GM21528 (cell line): ENCODE data around the gene CTXN1.
"Not testable (repeated sequence)": the region's sequence is repeated elsewhere in the genome, so short reads cannot be mapped to it uniquely, and the experiment has no call there.

ENCODE experiments used
- ATAC-seq: cut with Tn5 transposase; IDR thresholded peaks from one replicate; pipeline ENCODE4 v1.9.1; 2021; ENCODE audit warnings: mild to moderate bottlenecking, moderate library complexity; ENCODE audit not compliant: unreplicated experiment, low FRiP score

The CTXN1 gene

DNA sequence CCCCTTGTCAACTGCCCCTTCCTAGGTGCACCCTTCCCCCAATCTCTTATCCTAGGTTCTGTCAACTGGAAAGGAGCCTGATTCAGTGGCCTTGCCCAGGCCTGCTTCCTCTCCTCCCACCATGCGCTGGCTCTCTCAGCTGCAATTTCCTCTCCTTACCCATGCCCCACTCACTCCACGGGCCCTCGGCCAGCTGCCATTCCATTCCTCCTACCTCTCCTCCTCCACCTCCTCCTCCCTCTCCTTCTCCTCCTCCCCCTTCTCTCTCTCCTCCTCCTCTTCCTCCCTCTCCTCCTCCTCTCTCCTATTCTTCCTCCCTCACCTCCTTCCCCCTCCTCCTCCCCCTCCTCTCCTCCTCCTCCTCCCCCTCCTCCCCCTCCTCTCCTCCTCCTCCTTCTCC is 27.1 kb upstream of the CTXN1 start:
- no peak for ATAC-seq

DNA sequence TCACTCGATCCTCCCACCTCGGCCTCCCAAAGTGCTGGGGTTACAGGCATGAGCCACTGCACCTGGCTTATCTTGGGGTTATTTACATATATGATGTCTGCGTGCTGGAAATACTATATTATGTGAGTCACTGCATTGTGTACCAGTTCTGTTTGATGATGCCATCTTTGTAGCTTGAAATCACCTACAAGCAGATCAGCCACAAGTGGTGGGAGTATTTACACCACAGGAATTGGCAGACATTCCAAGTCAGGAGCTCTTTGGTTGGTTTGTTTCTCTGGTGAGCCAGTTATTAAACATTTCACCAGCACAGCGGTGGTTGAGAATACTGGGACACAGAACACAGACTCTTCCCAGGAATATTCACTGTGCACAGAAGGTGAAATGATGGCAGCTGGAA is 22.0 kb upstream of the CTXN1 start:
- no peak for ATAC-seq

- ATAC-seq: peak; percentile 36
Observed at GRCh38 chr19:7944177-7944761, 18.3 kb upstream of the CTXN1 start.

DNA sequence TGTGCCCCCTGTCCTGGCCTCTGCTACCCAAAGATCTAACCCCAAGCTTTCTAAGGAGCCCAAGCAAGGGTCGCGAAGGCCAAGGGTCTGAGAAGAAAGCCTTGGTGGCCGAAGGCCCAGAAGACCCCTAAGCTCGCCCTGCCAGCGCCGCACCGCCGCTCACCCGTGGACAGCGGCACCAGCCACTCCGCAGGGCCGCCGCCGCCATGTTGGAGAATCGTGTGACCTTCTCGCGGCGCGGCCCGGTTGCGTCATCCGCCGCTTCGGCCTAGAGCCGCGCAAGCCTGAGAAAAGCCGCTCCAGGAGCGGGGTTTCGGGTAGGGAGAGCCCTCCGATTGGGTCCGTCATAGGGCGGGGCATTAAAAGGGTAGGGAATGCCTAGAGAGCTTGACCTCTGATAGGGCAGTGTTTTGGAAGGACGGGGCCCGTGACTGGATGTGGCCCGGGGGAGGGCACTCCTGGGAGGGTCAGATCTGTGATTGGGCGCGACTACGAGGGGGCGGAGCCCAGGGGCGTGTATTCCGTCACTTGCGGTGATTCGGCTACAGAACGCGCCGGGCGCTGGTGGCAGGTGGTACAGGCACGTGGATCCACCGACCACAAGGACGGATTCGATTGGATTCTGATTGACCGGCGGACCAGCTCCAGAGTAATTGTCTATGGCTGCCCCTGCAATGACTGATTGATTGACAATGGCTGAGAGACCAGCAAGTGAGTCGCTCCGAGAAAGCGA is 17.7 kb upstream of the CTXN1 start, which contains the start of gene TIMM44:
TIMM44 (minus strand) TSS at position 223 of the 733 bp plus-strand sequence; CDS start at position 208, 15 bp downstream.
- ATAC-seq: peak; percentile 91

DNA sequence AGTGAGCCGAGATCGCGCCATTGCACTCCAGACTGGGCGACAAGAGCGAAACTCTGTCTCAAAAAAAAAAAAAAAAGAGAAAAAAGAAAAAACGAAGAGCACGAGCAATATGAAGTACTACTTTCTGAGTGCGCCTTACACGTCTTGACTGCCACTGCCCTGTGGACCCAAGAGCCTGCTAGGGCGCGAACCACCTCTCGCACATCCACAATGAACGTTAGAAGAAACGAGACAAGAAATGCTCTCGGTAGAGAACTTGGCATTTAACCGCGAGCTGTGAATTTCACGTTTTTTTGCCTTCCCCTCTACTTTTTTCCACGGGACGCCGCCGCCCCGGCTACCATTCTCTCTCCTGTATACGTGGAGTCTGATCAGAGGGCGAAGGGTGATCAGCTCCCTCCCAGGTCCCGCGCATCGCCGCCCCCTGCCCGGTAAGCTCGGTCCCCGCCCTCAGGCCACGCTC is 17.1 kb upstream of the CTXN1 start:
- peak; percentile 22 for ATAC-seq

GRCh38 chr19:7941895-7942596 is 16.1 kb upstream of the CTXN1 start:
- ATAC-seq: no peak

- no peak for ATAC-seq
Observed at GRCh38 chr19:7940841-7941240, 14.9 kb upstream of the CTXN1 start.

GRCh38 chr19:7934766-7935165 is 8.8 kb upstream of the CTXN1 start:
- no peak for ATAC-seq

- no peak for ATAC-seq
Observed at GRCh38 chr19:7933828-7934725, 8.1 kb upstream of the CTXN1 start.

DNA sequence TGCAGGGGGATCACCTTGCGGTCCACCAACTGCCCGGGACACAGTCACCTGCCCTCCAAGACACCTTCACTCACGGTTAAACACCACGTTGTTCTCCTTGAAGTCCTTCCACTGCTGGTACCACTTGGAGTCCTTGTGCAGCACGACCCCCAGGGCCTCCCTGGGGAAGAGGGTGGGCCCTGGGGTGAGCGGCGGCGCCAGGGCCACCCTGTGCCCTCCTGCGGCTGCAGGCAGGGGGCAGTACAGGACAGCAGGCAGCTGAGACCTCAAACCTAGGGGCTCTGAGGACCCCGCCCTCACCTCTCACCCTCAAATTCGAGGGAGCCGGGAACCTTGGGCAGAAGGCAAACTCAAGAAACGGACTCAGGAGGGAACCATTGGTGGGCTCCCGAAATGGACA is 7.5 kb upstream of the CTXN1 start:
- no peak for ATAC-seq

GRCh38 chr19:7932930-7933300 is 7.0 kb upstream of the CTXN1 start:
- ATAC-seq: no peak

DNA sequence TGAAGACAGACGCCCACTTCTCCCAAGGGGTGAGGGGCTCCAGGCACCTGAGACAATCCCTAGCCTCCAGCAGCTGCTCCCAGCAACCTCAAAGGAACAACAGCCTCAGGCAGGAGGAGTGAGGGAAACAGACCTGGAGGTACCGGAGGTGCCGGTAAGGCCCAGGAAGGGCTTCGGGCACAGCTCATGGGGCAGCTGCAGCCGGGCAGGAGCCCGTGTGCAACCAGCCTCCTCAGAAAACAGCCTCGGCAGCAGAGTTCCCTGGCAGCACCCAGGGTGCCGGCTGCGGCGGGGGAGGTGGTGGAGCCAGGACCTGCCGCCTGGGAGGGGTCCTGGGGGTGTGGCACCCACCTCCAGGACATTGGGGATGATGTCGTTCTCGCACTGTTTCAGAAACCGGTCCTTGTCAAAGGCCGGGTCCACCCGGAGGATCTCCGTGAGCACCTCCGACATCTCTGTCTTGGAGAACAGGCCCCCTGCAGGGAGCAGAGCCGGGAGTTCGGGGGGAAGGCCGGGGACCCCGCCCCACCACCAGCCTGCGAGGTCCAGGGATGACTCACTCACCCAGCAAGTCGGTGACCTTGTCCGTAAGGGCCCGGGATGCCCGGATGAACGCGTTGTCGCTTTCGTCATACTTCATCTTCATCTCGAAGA is 6.5 kb upstream of the CTXN1 start:
- ATAC-seq: no peak

DNA sequence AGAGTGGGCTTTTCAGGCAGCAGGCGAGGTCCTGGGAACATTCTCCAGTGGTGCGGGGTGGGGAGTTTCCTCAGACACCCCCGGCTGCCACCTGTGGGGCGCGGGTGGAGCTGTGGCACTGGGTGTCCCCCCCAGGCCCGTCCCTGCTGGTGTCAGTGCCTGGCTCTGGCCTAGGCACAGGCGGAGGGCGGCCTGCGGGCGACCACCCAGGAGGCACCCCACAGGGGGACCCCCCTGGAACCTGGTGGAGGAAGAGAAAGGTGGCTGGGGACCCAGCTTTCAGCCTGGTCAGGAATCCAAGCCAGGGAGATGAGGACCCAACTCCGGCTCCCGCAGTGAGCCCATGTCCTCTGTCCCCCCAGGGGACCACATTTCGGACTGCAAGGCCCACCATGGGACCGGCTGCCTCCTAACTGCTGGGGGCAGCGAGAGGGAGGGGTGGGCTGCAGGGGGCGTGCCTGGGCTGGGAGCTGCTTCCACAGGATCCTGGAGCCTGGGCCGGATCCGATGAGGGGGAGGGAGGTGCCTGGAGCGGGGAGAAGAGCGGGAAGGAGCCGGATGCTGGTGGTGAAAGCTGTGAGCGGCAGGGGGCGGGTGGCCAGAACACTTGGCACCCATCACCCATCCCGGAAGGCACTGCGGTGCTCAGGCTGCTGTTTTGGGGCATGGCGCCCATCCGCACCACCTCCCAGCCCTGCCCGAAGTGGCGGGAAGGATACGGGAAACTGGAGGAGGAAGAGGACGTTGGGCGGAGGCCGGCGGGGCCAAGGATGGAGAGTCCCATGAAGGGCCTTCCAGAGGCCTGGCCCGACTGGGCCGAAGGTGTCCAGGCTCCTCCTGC is 5.5 kb upstream of the CTXN1 start:
- no peak for ATAC-seq

GRCh38 chr19:7930765-7931164 is 4.8 kb upstream of the CTXN1 start:
- ATAC-seq: no peak

DNA sequence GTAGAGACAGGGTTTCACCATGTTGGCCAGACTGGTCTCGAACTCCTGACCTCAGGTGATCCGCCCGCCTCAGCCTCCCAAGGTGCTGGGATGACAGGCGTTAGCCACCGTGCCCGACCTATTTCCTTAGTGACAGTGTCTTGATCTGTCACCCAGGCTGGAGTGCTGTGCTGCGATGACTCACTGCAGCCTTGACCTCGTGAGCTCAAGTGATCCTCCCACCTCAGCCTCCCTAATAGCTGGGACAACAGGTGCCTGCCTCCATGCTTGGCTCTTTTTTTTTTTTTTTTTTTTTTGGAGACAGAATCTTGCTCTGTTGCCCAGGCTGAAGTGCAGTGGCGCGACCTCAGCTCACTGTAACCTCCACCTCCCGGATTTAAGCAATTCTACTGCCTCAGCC is 4.1 kb upstream of the CTXN1 start:
- not testable (repeated sequence) for ATAC-seq

- no peak for ATAC-seq
Observed at GRCh38 chr19:7928741-7929701, 3.1 kb upstream of the CTXN1 start.

DNA sequence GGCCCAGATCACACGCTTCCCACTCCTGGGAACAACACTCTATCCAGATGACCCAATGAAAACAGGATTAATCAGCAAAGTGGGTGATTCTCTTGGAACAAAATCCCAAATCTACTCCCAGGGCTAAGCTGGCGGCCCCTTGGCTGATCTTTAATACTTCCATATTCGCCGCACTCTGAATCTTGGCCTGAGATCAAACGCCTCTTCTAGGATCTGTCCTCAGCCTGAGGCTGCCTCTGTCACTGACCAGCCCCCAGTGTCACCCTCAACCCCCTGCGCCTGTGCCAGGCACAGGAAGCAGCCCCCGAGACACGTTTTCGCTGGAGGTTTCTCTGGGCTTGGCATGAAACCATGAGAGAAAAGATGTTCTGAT is 2.4 kb upstream of the CTXN1 start:
- no peak for ATAC-seq
